ENCODE measurements around the gene CD1B.
"Not testable (repeated sequence)": the region's sequence is repeated elsewhere in the genome, so short reads cannot be mapped to it uniquely, and the experiment has no call there.

The CD1B gene

GRCh38 chr1:158353303-158354075 lies 22.2 kb upstream of the CD1B start, which contains the start of gene CD1E:
Gene CD1E (plus strand): TSS chr1:158353894. CDS start chr1:158353989, 95 bp downstream.
- Histone ChIP-seq H3K27ac (no peak within 1 kb of the TSS), H3K4me1 (ENCODE audit: control insufficient read depth in 1 of 2, insufficient read depth in 1 of 2, low read depth in 1 of 2, low read length in 1 of 2) (no peaks in the 10 kb centered on the region), H3K9me3 (no peaks in the 10 kb centered on the region), H3K27me3 (peaks cover 7% of the 10 kb centered on the region), H3K36me3 (no peaks in the 10 kb centered on the region), H3K4me3 (ENCODE audit: low read depth in 1 of 2, low read length in 1 of 2) (no peak within 1 kb of the TSS)
- TF ChIP-seq CTCF (IDR thresholded peaks at IDR 0.05) = no peak

GRCh38 chr1:158348946-158349345 lies 17.6 kb upstream of the CD1B start:
- not testable (repeated sequence) for H3K36me3 ChIP-seq; H3K9me3 ChIP-seq; H3K4me1 ChIP-seq (ENCODE audit: control insufficient read depth in 1 of 2, insufficient read depth in 1 of 2, low read depth in 1 of 2, low read length in 1 of 2); H3K4me3 ChIP-seq (ENCODE audit: low read depth in 1 of 2, low read length in 1 of 2); H3K27ac ChIP-seq; H3K27me3 ChIP-seq

GRCh38 chr1:158336413-158336812 lies 5.1 kb upstream of the CD1B start:
- not testable (repeated sequence) for H3K4me1 ChIP-seq (ENCODE audit: control insufficient read depth in 1 of 2, insufficient read depth in 1 of 2, low read depth in 1 of 2, low read length in 1 of 2); H3K9me3 ChIP-seq; H3K27ac ChIP-seq; H3K36me3 ChIP-seq; H3K4me3 ChIP-seq (ENCODE audit: low read depth in 1 of 2, low read length in 1 of 2)
- peaks cover 16% of the 10 kb centered on the region for H3K27me3 ChIP-seq

- H3K4me3 ChIP-seq (ENCODE audit: low read depth in 1 of 2, low read length in 1 of 2) = no peak overlapping the region
- H3K27ac ChIP-seq = no peak overlapping the region
- no peaks in the 10 kb centered on the region for H3K36me3 ChIP-seq
- TF ChIP-seq CTCF (IDR thresholded peaks at IDR 0.05) = no peak
- no peaks in the 10 kb centered on the region for H3K9me3 ChIP-seq
- H3K27me3 ChIP-seq = peaks cover 26% of the 10 kb centered on the region
- no peaks in the 10 kb centered on the region for H3K4me1 ChIP-seq (ENCODE audit: control insufficient read depth in 1 of 2, insufficient read depth in 1 of 2, low read depth in 1 of 2, low read length in 1 of 2)
Observed at GRCh38 chr1:158335213-158335532, 3.8 kb upstream of the CD1B start.

- no peaks in the 10 kb centered on the region for H3K4me1 ChIP-seq (ENCODE audit: control insufficient read depth in 1 of 2, insufficient read depth in 1 of 2, low read depth in 1 of 2, low read length in 1 of 2)
- no peaks in the 10 kb centered on the region for H3K36me3 ChIP-seq
- no peak for TF ChIP-seq CTCF (IDR thresholded peaks at IDR 0.05)
- peaks cover 28% of the 10 kb centered on the region for H3K27me3 ChIP-seq
- no peak overlapping the region for H3K27ac ChIP-seq
- H3K4me3 ChIP-seq (ENCODE audit: low read depth in 1 of 2, low read length in 1 of 2) = no peak overlapping the region
- no peaks in the 10 kb centered on the region for H3K9me3 ChIP-seq
Observed at GRCh38 chr1:158334526-158335212, 3.3 kb upstream of the CD1B start.

- Histone ChIP-seq H3K27me3 (peaks cover 28% of the 10 kb centered on the region), H3K9me3 (no peaks in the 10 kb centered on the region), H3K27ac (no peak overlapping the region), H3K4me1 (ENCODE audit: control insufficient read depth in 1 of 2, insufficient read depth in 1 of 2, low read depth in 1 of 2, low read length in 1 of 2) (no peaks in the 10 kb centered on the region), H3K4me3 (ENCODE audit: low read depth in 1 of 2, low read length in 1 of 2) (no peak overlapping the region), H3K36me3 (no peaks in the 10 kb centered on the region)
- TF ChIP-seq CTCF (IDR thresholded peaks at IDR 0.05) = no peak
Observed at GRCh38 chr1:158333405-158334155, 2.2 kb upstream of the CD1B start.
